Measurements from ENCODE around the gene SNCB. TPM values are rescaled to one million over a fixed set of nuclear protein-coding genes. Genes with fewer than 3 reads are reported as not detected.

The SNCB gene
- not detected for total RNA-seq
- not detected for total RNA-seq (2013)
- total RNA-seq = 0 to 0.27 (median 0) reads per million in 29 experiments

- Mint-ChIP-seq H3K4me3 (peak within 1 kb of the TSS; percentile 24 to 58 (median 47)), H3K9me3 (no peaks in the 10 kb centered on the region), H3K27ac (no peak within 1 kb of the TSS), H3K36me3 (no peaks in the 10 kb centered on the region), H3K27me3 (peaks cover 52 to 80% of the 10 kb centered on the region in 2 donors), H3K4me1 (peaks cover 6 to 28% (median 13%) of the 10 kb centered on the region in 3 donors)
- H3K4me1 ChIP-seq (ENCODE audit: control insufficient read depth in 1 of 2, extremely low read depth in 1 of 2, insufficient read depth in 2 of 2, low read length in 2 of 2) = peaks cover 2 to 17% of the 10 kb centered on the region in 2 experiments
- peaks cover 24 to 88% of the 10 kb centered on the region in 2 experiments for H3K27me3 ChIP-seq (replicated peaks in 1 of 2; ENCODE audit: control insufficient read depth in 2 of 2, extremely low read depth in 1 of 2, insufficient read depth in 2 of 2, low read length in 1 of 2)
- ATAC-seq (replicated peaks in 1 of 4) (peak; percentile 85 to 95 (median 91)), DNase-seq (peak in 16 of 35 experiments; percentile 7 to 60 (median 38))
- H3K36me3 ChIP-seq (ENCODE audit: control insufficient read depth in 2 of 2, extremely low read depth in 1 of 2, insufficient read depth in 1 of 2, low read length in 1 of 2) = no peaks in the 10 kb centered on the region
- POLR2A ChIA-PET = interaction anchor here in 1 of 2 donors (0.6 kb wide), 1 partner anchor 31 kb away, joined by 3 read pairs; no protein-coding TSS in a partner anchor
- CTCF ChIA-PET = interaction anchor here in 1 of 2 donors (0.6 to 1.5 kb wide), 2 partner anchors 11 to 31 kb away, joined by 4 to 5 read pairs; no protein-coding TSS in a partner anchor
- WGBS (ENCODE audit: insufficient coverage) = 2% methylated on average over 82 of the region's 94 CpGs
- peak within 1 kb of the TSS in 1 of 2 donors; percentile 62 for H3K4me3 ChIP-seq (ENCODE audit: control insufficient read depth in 1 of 2, extremely low read depth in 1 of 2, low read length in 1 of 2)
- no peaks in the 10 kb centered on the region for H3K9me3 ChIP-seq
- H3K27ac ChIP-seq (ENCODE audit: low read length) = no peak within 1 kb of the TSS
Measured at GRCh38 chr5:176629853-176630680, at the start of gene SNCB, which contains the start of gene EIF4E1B. TSS of gene SNCB (minus strand) at chr5:176630534. CDS start at chr5:176629654, 880 bp downstream. TSS of gene EIF4E1B (plus strand) at chr5:176630675. CDS start at chr5:176642788, 12,113 bp downstream.

- POLR2A ChIA-PET = no interaction called here
- ATAC-seq (replicated peaks in 1 of 4) = no peak
Measured at GRCh38 chr5:176679365-176680225, 49.3 kb upstream of the SNCB start.

GRCh38 chr5:176678584-176678983 lies 48.2 kb upstream of the SNCB start:
- peaks cover 0 to 6% of the 10 kb centered on the region in 2 experiments for H3K4me1 ChIP-seq (ENCODE audit: control insufficient read depth in 1 of 2, extremely low read depth in 1 of 2, insufficient read depth in 2 of 2, low read length in 2 of 2)
- H3K4me3 ChIP-seq (ENCODE audit: control insufficient read depth in 1 of 2, extremely low read depth in 1 of 2, low read length in 1 of 2) = no peak overlapping the region
- POLR2A ChIA-PET = interaction anchor here in 1 of 2 donors (0.6 kb wide), 1 partner anchor 350 kb away, joined by 8 read pairs; no protein-coding TSS in a partner anchor
- no peak for ATAC-seq (replicated peaks in 1 of 4)
- no peak overlapping the region for H3K4me3 Mint-ChIP-seq
- H3K9me3 ChIP-seq = no peaks in the 10 kb centered on the region
- H3K27ac ChIP-seq (ENCODE audit: low read length) = no peak overlapping the region
- H3K36me3 ChIP-seq (ENCODE audit: control insufficient read depth in 2 of 2, extremely low read depth in 1 of 2, insufficient read depth in 1 of 2, low read length in 1 of 2) = no peaks in the 10 kb centered on the region
- no peak for DNase-seq
- 79% methylated on average over 5 of the region's 5 CpGs for WGBS (ENCODE audit: insufficient coverage)
- H3K36me3 Mint-ChIP-seq = no peaks in the 10 kb centered on the region
- CTCF ChIA-PET = no interaction called here
- peak overlapping the region in 1 of 2 donors; percentile 52 for H3K27ac Mint-ChIP-seq
- H3K27me3 ChIP-seq (replicated peaks in 1 of 2; ENCODE audit: control insufficient read depth in 2 of 2, extremely low read depth in 1 of 2, insufficient read depth in 2 of 2, low read length in 1 of 2) = peaks cover 11 to 74% of the 10 kb centered on the region in 2 experiments
- H3K27me3 Mint-ChIP-seq = peaks cover 50 to 55% of the 10 kb centered on the region in 2 donors
- H3K4me1 Mint-ChIP-seq = no peaks in the 10 kb centered on the region
- H3K9me3 Mint-ChIP-seq = no peaks in the 10 kb centered on the region

More at GRCh38 chr5:176679365-176680225, 49.3 kb upstream of the SNCB start:
- H3K27ac Mint-ChIP-seq = no peak overlapping the region
- H3K4me1 Mint-ChIP-seq = no peaks in the 10 kb centered on the region
- peaks cover 3% of the 10 kb centered on the region for H3K36me3 Mint-ChIP-seq
- DNase-seq = no peak
- Histone ChIP-seq H3K27ac (ENCODE audit: low read length) (no peak overlapping the region), H3K36me3 (ENCODE audit: control insufficient read depth in 2 of 2, extremely low read depth in 1 of 2, insufficient read depth in 1 of 2, low read length in 1 of 2) (no peaks in the 10 kb centered on the region), H3K4me3 (ENCODE audit: control insufficient read depth in 1 of 2, extremely low read depth in 1 of 2, low read length in 1 of 2) (no peak overlapping the region), H3K27me3 (replicated peaks in 1 of 2; ENCODE audit: control insufficient read depth in 2 of 2, extremely low read depth in 1 of 2, insufficient read depth in 2 of 2, low read length in 1 of 2) (peaks cover 13 to 68% of the 10 kb centered on the region in 2 experiments), H3K9me3 (no peaks in the 10 kb centered on the region), H3K4me1 (ENCODE audit: control insufficient read depth in 1 of 2, extremely low read depth in 1 of 2, insufficient read depth in 2 of 2, low read length in 2 of 2) (no peaks in the 10 kb centered on the region)
- H3K9me3 Mint-ChIP-seq = peaks cover 0 to 4% (median 3%) of the 10 kb centered on the region in 3 donors
- peaks cover 51 to 60% of the 10 kb centered on the region in 2 donors for H3K27me3 Mint-ChIP-seq
- CTCF ChIA-PET = no interaction called here
- no peak overlapping the region for H3K4me3 Mint-ChIP-seq
- WGBS (ENCODE audit: insufficient coverage) = 21% methylated on average over 27 of the region's 31 CpGs

GRCh38 chr5:176677209-176677939 lies 47.0 kb upstream of the SNCB start:
- Histone ChIP-seq H3K9me3 (no peaks in the 10 kb centered on the region), H3K36me3 (ENCODE audit: control insufficient read depth in 2 of 2, extremely low read depth in 1 of 2, insufficient read depth in 1 of 2, low read length in 1 of 2) (no peaks in the 10 kb centered on the region), H3K27me3 (replicated peaks in 1 of 2; ENCODE audit: control insufficient read depth in 2 of 2, extremely low read depth in 1 of 2, insufficient read depth in 2 of 2, low read length in 1 of 2) (peaks cover 11 to 76% of the 10 kb centered on the region in 2 experiments), H3K4me1 (ENCODE audit: control insufficient read depth in 1 of 2, extremely low read depth in 1 of 2, insufficient read depth in 2 of 2, low read length in 2 of 2) (peaks cover 0 to 6% of the 10 kb centered on the region in 2 experiments), H3K27ac (ENCODE audit: low read length) (no peak overlapping the region), H3K4me3 (ENCODE audit: control insufficient read depth in 1 of 2, extremely low read depth in 1 of 2, low read length in 1 of 2) (no peak overlapping the region)
- H3K4me3 Mint-ChIP-seq = no peak overlapping the region
- H3K27ac Mint-ChIP-seq = no peak overlapping the region
- H3K9me3 Mint-ChIP-seq = no peaks in the 10 kb centered on the region
- ChIA-PET CTCF (interaction anchor here in 1 of 2 donors (1.3 kb wide), 1 partner anchor 17 kb away, joined by 3 read pairs; no protein-coding TSS in a partner anchor), POLR2A (no interaction called here)
- no peak for ATAC-seq (replicated peaks in 1 of 4)
- no peaks in the 10 kb centered on the region for H3K4me1 Mint-ChIP-seq
- H3K27me3 Mint-ChIP-seq = peaks cover 42 to 54% of the 10 kb centered on the region in 2 donors
- DNase-seq = no peak
- WGBS (ENCODE audit: insufficient coverage) = 68% methylated on average over 8 of the region's 12 CpGs
- no peaks in the 10 kb centered on the region for H3K36me3 Mint-ChIP-seq

GRCh38 chr5:176676361-176676824 lies 46.1 kb upstream of the SNCB start:
- peaks cover 0 to 6% of the 10 kb centered on the region in 2 experiments for H3K4me1 ChIP-seq (ENCODE audit: control insufficient read depth in 1 of 2, extremely low read depth in 1 of 2, insufficient read depth in 2 of 2, low read length in 2 of 2)
- no peaks in the 10 kb centered on the region for H3K9me3 ChIP-seq
- Mint-ChIP-seq H3K4me3 (no peak overlapping the region), H3K9me3 (no peaks in the 10 kb centered on the region), H3K27ac (no peak overlapping the region), H3K4me1 (no peaks in the 10 kb centered on the region), H3K27me3 (peaks cover 39 to 52% of the 10 kb centered on the region in 2 donors), H3K36me3 (no peaks in the 10 kb centered on the region)
- H3K36me3 ChIP-seq (ENCODE audit: control insufficient read depth in 2 of 2, extremely low read depth in 1 of 2, insufficient read depth in 1 of 2, low read length in 1 of 2) = no peaks in the 10 kb centered on the region
- 50% methylated on average over 8 of the region's 10 CpGs for WGBS (ENCODE audit: insufficient coverage)
- no peak overlapping the region for H3K27ac ChIP-seq (ENCODE audit: low read length)
- no peak for DNase-seq
- H3K27me3 ChIP-seq (replicated peaks in 1 of 2; ENCODE audit: control insufficient read depth in 2 of 2, extremely low read depth in 1 of 2, insufficient read depth in 2 of 2, low read length in 1 of 2) = peaks cover 9 to 74% of the 10 kb centered on the region in 2 experiments
- no peak overlapping the region for H3K4me3 ChIP-seq (ENCODE audit: control insufficient read depth in 1 of 2, extremely low read depth in 1 of 2, low read length in 1 of 2)
- no peak for ATAC-seq (replicated peaks in 1 of 4)
- ChIA-PET CTCF (interaction anchor here in 1 of 2 donors (0.7 to 1.3 kb wide), 2 partner anchors 16 to 1551 kb away, joined by 3 read pairs; no protein-coding TSS in a partner anchor), POLR2A (no interaction called here)

Data from T-cell (primary cell).